ENCODE measurements around the gene MMEL1.
"Not testable (repeated sequence)": the region's sequence is repeated elsewhere in the genome, so short reads cannot be mapped to it uniquely, and the experiment has no call there.

GRCh38 chr1:2659806-2660205 is 27.0 kb upstream of the MMEL1 start:
- not testable (repeated sequence) for TF ChIP-seq POLR2A (IDR thresholded peaks at IDR 0.05)
- TF ChIP-seq, protein P1, sequence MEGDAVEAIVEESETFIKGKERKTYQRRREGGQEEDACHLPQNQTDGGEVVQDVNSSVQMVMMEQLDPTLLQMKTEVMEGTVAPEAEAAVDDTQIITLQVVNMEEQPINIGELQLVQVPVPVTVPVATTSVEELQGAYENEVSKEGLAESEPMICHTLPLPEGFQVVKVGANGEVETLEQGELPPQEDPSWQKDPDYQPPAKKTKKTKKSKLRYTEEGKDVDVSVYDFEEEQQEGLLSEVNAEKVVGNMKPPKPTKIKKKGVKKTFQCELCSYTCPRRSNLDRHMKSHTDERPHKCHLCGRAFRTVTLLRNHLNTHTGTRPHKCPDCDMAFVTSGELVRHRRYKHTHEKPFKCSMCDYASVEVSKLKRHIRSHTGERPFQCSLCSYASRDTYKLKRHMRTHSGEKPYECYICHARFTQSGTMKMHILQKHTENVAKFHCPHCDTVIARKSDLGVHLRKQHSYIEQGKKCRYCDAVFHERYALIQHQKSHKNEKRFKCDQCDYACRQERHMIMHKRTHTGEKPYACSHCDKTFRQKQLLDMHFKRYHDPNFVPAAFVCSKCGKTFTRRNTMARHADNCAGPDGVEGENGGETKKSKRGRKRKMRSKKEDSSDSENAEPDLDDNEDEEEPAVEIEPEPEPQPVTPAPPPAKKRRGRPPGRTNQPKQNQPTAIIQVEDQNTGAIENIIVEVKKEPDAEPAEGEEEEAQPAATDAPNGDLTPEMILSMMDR (IDR thresholded peaks at IDR 0.05): not testable (repeated sequence)

Measured in body of pancreas (tissue), 4 donors.